ENCODE results near the gene ABLIM2. TPM values are rescaled to one million over a fixed set of nuclear protein-coding genes. Genes with fewer than 3 reads are reported as not detected.

Gene ABLIM2
- total and polyA plus RNA-seq, 2 experiments from 2014 or later = 1.5 to 4.3 TPM

DNA sequence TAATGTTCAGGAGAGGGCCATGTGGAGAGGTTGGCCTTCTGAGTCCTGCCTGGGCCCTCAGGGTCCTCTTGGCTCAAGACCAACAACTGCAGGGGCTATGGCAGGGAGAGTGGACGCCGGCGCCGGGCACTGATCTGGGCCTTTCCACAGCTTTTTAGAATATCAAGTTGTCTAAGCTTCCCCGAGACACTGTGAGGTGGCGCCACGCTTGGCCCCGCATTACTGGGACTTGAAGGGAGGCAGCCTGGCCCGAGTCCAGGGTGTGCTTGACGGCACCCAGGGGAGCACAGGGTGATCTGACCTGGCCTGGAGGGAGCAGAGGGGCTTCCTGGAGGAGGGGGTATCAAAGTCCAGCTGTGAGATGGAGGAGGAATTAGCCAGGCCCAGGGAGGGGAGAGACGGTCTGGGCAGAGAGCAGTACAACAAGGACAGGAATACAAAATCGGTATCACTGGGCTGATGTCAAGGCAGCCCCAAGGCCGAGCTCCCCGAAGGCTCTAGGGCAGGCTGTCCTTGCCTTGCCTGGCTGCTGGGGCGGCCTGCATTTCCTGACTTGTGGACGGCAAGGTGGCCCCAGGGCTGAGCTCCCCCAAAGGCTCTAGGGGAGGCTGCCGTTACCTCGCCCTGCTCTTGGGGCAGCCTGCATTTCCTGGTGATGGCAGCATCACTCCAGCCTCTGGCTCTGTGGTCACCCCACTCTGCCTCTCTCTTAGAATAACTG is 28.1 kb downstream of the ABLIM2 start:
- Histone ChIP-seq H3K4me1 (ENCODE audit: insufficient read depth) (no peaks in the 10 kb centered on the region), H3K9me2 (ENCODE audit: insufficient read depth) (no peaks in the 10 kb centered on the region), H4K20me1 (replicated peaks; ENCODE audit: insufficient read depth) (no peaks in the 10 kb centered on the region), H3K4me3 (no peak overlapping the region), H3K27ac (ENCODE audit: low read depth) (no peak overlapping the region), H3F3A (replicated peaks; ENCODE audit: low read depth) (no peaks in the 10 kb centered on the region), H2AFZ (no peak overlapping the region), H3K4me2 (no peak overlapping the region), H3K79me2 (replicated peaks; ENCODE audit: insufficient read depth) (no peaks in the 10 kb centered on the region), H3K27me3 (ENCODE audit: insufficient read depth) (no peaks in the 10 kb centered on the region), H3K36me3 (ENCODE audit: insufficient read depth) (no peaks in the 10 kb centered on the region)
- ATAC-seq (no peak), DNase-seq (ENCODE audit: low spot score) (no peak)
- peaks cover 7% of the 10 kb centered on the region for H3K27me3 Mint-ChIP-seq (ENCODE audit: insufficient read depth, low read depth, poor library complexity)
- TF ChIP-seq STAT1 (IDR thresholded peaks at IDR 0.05; ENCODE audit: unreplicated experiment) (no peak), EZH2phosphoT487 (IDR thresholded peaks at IDR 0.05; ENCODE audit: unreplicated experiment) (no peak), ZNF114 (CRISPR knock-in tag; IDR thresholded peaks at IDR 0.05) (no peak), JUNB (IDR thresholded peaks at IDR 0.05; ENCODE audit: unreplicated experiment) (no peak), POLR2AphosphoS5 (IDR thresholded peaks at IDR 0.05; ENCODE audit: low read depth) (no peak), EZH2 (IDR thresholded peaks at IDR 0.05; ENCODE audit: low read depth, unreplicated experiment) (no peak), NANOG (IDR thresholded peaks at IDR 0.05; ENCODE audit: borderline replicate concordance) (no peak), CREB1 (CRISPR knock-in tag; IDR thresholded peaks at IDR 0.05; ENCODE audit: low read depth) (no peak), ZNF331 (CRISPR knock-in tag; IDR thresholded peaks at IDR 0.05; ENCODE audit: low read depth) (no peak)
- TF ChIP-seq, protein P1, sequence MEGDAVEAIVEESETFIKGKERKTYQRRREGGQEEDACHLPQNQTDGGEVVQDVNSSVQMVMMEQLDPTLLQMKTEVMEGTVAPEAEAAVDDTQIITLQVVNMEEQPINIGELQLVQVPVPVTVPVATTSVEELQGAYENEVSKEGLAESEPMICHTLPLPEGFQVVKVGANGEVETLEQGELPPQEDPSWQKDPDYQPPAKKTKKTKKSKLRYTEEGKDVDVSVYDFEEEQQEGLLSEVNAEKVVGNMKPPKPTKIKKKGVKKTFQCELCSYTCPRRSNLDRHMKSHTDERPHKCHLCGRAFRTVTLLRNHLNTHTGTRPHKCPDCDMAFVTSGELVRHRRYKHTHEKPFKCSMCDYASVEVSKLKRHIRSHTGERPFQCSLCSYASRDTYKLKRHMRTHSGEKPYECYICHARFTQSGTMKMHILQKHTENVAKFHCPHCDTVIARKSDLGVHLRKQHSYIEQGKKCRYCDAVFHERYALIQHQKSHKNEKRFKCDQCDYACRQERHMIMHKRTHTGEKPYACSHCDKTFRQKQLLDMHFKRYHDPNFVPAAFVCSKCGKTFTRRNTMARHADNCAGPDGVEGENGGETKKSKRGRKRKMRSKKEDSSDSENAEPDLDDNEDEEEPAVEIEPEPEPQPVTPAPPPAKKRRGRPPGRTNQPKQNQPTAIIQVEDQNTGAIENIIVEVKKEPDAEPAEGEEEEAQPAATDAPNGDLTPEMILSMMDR (conservative IDR thresholded peaks at IDR 0.05; ENCODE audit: low read depth in 2 of 2) = no peak
- TF ChIP-seq, protein P2, sequence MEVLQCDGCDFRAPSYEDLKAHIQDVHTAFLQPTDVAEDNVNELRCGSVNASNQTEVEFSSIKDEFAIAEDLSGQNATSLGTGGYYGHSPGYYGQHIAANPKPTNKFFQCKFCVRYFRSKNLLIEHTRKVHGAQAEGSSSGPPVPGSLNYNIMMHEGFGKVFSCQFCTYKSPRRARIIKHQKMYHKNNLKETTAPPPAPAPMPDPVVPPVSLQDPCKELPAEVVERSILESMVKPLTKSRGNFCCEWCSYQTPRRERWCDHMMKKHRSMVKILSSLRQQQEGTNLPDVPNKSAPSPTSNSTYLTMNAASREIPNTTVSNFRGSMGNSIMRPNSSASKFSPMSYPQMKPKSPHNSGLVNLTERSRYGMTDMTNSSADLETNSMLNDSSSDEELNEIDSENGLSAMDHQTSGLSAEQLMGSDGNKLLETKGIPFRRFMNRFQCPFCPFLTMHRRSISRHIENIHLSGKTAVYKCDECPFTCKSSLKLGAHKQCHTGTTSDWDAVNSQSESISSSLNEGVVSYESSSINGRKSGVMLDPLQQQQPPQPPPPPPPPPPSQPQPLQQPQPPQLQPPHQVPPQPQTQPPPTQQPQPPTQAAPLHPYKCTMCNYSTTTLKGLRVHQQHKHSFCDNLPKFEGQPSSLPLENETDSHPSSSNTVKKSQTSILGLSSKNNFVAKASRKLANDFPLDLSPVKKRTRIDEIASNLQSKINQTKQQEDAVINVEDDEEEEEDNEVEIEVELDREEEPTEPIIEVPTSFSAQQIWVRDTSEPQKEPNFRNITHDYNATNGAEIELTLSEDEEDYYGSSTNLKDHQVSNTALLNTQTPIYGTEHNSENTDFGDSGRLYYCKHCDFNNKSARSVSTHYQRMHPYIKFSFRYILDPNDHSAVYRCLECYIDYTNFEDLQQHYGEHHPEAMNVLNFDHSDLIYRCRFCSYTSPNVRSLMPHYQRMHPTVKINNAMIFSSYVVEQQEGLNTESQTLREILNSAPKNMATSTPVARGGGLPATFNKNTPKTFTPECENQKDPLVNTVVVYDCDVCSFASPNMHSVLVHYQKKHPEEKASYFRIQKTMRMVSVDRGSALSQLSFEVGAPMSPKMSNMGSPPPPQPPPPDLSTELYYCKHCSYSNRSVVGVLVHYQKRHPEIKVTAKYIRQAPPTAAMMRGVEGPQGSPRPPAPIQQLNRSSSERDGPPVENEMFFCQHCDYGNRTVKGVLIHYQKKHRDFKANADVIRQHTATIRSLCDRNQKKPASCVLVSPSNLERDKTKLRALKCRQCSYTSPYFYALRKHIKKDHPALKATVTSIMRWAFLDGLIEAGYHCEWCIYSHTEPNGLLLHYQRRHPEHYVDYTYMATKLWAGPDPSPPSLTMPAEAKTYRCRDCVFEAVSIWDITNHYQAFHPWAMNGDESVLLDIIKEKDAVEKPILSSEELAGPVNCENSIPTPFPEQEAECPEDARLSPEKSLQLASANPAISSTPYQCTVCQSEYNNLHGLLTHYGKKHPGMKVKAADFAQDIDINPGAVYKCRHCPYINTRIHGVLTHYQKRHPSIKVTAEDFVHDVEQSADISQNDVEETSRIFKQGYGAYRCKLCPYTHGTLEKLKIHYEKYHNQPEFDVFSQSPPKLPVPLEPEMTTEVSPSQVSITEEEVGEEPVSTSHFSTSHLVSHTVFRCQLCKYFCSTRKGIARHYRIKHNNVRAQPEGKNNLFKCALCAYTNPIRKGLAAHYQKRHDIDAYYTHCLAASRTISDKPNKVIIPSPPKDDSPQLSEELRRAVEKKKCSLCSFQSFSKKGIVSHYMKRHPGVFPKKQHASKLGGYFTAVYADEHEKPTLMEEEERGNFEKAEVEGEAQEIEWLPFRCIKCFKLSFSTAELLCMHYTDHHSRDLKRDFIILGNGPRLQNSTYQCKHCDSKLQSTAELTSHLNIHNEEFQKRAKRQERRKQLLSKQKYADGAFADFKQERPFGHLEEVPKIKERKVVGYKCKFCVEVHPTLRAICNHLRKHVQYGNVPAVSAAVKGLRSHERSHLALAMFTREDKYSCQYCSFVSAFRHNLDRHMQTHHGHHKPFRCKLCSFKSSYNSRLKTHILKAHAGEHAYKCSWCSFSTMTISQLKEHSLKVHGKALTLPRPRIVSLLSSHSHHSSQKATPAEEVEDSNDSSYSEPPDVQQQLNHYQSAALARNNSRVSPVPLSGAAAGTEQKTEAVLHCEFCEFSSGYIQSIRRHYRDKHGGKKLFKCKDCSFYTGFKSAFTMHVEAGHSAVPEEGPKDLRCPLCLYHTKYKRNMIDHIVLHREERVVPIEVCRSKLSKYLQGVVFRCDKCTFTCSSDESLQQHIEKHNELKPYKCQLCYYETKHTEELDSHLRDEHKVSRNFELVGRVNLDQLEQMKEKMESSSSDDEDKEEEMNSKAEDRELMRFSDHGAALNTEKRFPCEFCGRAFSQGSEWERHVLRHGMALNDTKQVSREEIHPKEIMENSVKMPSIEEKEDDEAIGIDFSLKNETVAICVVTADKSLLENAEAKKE (CRISPR knock-in tag; IDR thresholded peaks at IDR 0.05) = no peak
- TF ChIP-seq, protein P3, sequence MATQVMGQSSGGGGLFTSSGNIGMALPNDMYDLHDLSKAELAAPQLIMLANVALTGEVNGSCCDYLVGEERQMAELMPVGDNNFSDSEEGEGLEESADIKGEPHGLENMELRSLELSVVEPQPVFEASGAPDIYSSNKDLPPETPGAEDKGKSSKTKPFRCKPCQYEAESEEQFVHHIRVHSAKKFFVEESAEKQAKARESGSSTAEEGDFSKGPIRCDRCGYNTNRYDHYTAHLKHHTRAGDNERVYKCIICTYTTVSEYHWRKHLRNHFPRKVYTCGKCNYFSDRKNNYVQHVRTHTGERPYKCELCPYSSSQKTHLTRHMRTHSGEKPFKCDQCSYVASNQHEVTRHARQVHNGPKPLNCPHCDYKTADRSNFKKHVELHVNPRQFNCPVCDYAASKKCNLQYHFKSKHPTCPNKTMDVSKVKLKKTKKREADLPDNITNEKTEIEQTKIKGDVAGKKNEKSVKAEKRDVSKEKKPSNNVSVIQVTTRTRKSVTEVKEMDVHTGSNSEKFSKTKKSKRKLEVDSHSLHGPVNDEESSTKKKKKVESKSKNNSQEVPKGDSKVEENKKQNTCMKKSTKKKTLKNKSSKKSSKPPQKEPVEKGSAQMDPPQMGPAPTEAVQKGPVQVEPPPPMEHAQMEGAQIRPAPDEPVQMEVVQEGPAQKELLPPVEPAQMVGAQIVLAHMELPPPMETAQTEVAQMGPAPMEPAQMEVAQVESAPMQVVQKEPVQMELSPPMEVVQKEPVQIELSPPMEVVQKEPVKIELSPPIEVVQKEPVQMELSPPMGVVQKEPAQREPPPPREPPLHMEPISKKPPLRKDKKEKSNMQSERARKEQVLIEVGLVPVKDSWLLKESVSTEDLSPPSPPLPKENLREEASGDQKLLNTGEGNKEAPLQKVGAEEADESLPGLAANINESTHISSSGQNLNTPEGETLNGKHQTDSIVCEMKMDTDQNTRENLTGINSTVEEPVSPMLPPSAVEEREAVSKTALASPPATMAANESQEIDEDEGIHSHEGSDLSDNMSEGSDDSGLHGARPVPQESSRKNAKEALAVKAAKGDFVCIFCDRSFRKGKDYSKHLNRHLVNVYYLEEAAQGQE (IDR thresholded peaks at IDR 0.05; ENCODE audit: unreplicated experiment) = no peak
- TF ChIP-seq, protein P4, sequence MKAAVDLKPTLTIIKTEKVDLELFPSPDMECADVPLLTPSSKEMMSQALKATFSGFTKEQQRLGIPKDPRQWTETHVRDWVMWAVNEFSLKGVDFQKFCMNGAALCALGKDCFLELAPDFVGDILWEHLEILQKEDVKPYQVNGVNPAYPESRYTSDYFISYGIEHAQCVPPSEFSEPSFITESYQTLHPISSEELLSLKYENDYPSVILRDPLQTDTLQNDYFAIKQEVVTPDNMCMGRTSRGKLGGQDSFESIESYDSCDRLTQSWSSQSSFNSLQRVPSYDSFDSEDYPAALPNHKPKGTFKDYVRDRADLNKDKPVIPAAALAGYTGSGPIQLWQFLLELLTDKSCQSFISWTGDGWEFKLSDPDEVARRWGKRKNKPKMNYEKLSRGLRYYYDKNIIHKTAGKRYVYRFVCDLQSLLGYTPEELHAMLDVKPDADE (IDR thresholded peaks at IDR 0.05) = no peak
- no peak overlapping the region for H3K4me3 Mint-ChIP-seq
- H3K36me3 Mint-ChIP-seq (ENCODE audit: low read depth) = no peaks in the 10 kb centered on the region
- H3K27ac Mint-ChIP-seq = peak overlapping the region; percentile 28; the same call in 1 of the 2 replicates
- peaks cover 37% of the 10 kb centered on the region for H3K4me1 Mint-ChIP-seq
- H3K9me3 Mint-ChIP-seq = no peaks in the 10 kb centered on the region
